MM.1S (cell line): ENCODE measurements around the gene MEDAG.

Experiments
- EZH2 ChIP-seq: fragments of 300-600 bp; sonication (generic); optimal IDR thresholded peaks from 2 replicates; pipeline ENCODE3; 2017; ENCODE audit warnings: low read depth, mild to moderate bottlenecking, antibody characterized with exemption, low read length, mixed read lengths
- EZH2phosphoT487 ChIP-seq: fragments of 300-600 bp; sonication (generic); IDR thresholded peaks from 2 replicates; pipeline ENCODE4 v1.6.1; 2018; ENCODE audit warnings: antibody characterized with exemption, low read length
- TF ChIP-seq, protein P1 (sequence below): fragments of 300-600 bp; sonication (generic); IDR thresholded peaks from 2 replicates; pipeline ENCODE4 v1.5.1; 2016; ENCODE audit warnings: antibody characterized with exemption, low read length, mixed read lengths

DNA sequence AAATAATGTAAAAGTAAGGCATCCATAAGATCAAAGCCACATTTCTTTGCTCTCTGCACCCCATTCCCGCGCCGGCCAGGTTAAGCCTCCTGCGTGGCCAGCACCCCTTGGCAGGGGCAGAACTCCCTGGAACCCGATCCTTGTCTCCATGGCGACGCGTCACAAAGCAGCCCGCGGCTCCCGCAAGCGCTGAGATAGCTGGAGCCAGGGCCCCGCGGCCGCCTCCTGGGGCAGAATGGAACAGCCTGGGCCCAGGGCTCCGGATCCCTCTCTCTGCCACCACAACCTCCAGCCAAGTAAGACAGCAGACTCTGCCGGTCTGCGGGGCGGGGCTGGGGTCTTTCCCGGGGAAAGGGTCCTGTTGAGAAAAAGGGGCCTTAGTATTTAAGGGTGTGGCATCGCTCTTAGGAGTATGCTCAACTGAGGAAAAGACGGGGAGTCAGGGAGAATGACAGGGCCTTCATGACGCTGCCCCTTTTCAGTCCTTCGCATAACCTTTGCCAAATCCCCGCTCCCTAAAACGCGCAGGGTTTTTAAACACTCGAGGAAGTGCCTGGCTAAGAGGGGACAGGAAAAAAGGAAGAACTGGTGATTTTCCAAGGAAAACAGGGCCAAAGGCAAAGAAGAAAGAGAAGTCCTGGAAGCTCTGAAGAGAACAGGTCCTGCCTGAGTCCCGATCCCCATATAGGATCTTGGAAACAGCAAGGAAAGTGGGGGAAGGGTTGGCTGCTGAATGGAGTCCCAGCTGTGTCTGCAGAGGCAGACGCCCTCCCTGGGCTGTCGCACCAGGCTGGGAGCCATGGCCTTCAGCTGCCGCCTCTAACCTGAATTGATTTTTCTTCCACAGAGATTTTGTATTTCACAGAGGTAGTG is 26.6 kb downstream of the MEDAG start, which contains the start of gene TEX26:
- TF ChIP-seq, protein P1, sequence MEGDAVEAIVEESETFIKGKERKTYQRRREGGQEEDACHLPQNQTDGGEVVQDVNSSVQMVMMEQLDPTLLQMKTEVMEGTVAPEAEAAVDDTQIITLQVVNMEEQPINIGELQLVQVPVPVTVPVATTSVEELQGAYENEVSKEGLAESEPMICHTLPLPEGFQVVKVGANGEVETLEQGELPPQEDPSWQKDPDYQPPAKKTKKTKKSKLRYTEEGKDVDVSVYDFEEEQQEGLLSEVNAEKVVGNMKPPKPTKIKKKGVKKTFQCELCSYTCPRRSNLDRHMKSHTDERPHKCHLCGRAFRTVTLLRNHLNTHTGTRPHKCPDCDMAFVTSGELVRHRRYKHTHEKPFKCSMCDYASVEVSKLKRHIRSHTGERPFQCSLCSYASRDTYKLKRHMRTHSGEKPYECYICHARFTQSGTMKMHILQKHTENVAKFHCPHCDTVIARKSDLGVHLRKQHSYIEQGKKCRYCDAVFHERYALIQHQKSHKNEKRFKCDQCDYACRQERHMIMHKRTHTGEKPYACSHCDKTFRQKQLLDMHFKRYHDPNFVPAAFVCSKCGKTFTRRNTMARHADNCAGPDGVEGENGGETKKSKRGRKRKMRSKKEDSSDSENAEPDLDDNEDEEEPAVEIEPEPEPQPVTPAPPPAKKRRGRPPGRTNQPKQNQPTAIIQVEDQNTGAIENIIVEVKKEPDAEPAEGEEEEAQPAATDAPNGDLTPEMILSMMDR: no peak
- TF ChIP-seq EZH2phosphoT487 (no peak), EZH2 (no peak)
